ENCODE measurements around the gene PACRG.

PACRG gene

GRCh38 chr6:163176097-163176496 lies 448.3 kb downstream of the PACRG start:
- DNase-seq (ENCODE audit: low read depth), result no peak

DNA sequence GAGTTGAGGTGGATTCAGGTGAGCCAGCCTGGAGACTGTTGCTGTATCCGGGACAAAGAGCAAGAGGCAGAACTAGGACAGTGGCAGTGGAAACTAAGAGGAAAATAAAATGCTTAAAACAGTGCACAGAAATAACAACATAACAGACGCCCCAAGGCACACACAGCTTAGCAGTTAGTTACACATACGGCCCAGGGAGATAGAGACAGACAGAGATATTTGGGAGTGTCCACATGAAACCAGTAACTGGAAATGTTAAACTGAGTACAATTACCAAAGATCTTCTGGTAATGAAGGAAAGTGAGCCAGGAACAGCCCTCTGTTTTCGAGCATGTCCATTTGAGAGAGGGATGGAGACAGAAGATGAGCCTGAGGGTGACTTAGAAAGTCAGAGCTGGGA lies 449.2 kb downstream of the PACRG start:
- DNase-seq (ENCODE audit: low read depth), result no peak

DNA sequence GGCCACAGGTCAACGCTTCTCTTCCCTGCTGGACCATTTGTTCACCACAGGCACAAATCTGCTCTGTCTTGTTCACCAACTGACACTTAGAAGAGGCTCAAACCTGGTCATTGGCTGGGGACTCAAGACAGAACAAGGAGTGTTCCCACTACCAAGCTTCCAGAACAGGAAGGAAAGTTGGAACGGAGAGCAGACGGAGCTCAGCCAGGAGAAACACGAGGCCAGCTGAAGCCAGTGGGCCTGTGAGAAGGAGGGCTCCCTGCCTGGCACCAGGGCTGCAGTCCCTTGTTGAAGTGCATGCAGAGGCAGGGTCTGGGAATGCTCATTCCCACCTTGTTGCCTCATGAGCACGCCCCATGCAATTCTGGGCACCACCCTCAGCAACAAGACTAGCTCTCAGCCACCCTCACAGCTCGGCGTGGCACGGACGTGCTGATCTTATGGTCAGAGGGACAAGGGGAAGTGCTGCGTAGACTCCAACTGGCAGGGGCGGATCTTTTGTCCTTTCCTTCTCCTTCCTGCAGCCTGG lies 450.2 kb downstream of the PACRG start:
- DNase-seq (ENCODE audit: low read depth), result no peak

DNA sequence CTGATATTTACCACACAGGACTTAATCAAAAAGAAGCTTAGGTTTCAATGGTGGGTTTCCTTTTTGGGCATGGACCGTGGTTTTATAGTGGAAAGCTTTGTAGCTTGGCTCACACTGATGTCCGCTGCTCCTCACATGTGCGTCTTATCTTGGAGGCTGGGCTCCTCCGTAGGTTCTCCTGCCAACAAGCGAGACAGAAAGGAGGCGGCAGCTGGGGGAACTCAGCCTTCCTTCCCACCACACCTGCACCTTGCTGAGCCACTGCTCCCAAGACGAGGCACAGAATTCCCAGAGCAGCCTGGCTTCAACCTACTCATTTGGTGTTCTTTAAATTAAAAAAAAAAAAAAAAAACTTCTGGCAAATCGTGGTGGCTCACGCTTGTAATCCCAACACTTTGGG lies 451.3 kb downstream of the PACRG start:
- DNase-seq (ENCODE audit: low read depth), result no peak

GRCh38 chr6:163179721-163180120 lies 451.9 kb downstream of the PACRG start:
- no peak for DNase-seq (ENCODE audit: low read depth)

DNA sequence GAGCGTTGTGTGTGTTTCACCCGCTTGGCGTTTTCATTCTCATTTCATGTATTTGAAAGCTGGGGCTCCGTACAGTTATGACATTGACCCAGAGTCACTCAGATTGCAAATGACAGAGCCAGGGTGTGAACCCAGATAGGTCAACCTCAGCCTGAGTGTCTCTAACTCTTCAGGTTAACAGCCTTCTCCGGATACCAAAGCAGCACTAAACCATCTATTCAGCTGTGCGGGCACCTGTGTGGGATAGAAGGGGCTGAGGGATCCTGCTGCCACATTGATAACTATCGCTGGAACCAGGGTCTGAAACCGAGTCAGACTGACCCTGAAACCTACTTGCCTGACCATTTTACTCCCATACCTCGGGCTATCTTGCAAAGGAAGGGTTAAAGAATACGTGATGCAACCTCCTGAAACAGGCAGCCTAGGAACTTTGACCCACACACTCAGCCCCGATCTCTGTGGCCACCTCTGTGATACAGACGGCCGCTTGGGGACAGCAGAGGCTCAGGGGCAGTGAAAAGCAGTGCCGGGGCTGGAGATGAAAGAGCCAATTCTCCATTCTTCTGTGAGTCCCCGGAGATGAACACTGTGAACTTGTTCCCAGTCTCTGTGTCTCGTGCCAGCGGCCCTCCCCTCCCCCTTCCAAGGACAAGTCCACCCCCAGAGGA lies 453.2 kb downstream of the PACRG start:
- no peak for DNase-seq (ENCODE audit: low read depth)

DNA sequence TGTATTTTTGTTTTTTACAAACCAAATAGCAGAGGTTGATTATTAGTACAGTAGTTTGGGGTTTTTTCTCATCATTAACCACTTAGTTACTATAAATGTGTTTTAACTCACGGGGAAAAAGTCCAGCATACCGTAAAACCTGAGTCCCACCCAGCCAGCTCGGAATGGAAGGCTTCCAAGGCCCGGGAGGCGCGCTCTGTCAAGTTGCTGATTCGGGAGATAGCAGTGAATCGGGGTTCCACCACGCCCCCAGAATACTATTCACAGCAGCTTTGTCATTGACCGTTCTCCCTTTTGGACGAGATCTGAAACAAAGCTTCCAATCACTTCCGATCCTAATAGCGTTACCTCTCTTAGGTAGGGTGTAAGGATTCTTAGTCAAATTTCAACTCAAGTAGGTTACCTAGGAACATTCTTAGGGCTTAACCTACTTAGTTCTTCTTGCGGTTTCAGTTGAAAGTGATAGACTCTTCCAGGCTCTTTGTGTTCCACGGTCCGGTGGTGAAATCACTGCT lies 453.9 kb downstream of the PACRG start:
- no peak for DNase-seq (ENCODE audit: low read depth)

DNA sequence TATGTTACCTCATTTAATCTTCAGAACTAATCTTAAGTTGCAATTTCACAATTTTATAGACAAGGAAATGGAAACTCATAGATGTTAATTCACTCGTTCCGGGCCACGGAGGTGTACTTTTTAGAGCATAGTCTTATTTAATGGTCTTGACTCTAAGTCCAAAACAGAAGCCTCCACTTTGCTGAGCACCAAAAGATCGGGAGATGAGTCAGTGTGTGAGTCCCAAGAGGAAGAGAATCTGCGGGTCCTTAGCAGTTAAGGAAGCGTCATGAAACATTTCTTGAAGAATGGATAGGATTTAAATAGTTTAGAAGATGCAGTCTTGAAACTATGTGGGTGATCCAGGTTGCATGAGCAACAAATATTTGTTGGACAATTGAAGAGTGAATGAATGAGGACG lies 454.9 kb downstream of the PACRG start:
- no peak for DNase-seq (ENCODE audit: low read depth)

DNA sequence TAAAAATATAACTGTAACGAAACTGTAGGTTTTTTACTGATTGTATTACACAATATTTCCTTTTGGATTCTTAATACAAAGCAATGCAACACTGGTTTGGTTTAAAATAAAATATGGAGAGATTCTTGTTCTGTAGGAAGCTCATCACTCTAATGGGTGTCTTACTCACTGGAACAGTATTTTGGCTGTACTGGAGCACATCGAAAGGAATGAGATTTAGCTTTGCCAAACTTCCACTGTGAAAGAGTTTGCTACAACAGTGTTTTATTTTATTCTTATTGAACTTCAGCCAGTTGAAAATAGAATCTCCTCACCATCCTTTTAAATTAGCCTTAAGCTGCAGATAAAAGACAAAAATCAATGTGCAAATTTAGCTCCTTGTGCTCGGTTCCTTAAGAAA lies 456.0 kb downstream of the PACRG start:
- DNase-seq (ENCODE audit: low read depth), result no peak

DNA sequence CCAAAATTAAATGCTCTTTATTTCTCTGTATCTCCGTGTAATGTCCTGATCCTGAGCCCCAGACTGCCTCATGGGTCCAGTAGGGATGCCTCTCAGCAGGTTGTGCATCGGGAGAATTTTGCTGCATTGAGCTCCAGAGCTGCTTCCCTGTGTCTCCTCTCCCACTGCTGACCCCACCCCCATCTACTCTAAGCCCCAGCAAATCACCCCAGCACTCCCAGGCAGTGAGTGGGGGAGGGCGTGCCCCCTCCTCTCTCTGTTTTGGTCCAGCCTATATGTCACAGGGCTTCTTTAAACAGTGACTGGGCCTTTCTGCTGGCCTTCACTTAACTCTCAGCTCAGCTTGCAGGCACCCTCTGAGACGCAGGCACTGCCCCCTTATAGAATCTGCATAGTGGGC lies 458.0 kb downstream of the PACRG start:
- DNase-seq (ENCODE audit: low read depth), result no peak

DNA sequence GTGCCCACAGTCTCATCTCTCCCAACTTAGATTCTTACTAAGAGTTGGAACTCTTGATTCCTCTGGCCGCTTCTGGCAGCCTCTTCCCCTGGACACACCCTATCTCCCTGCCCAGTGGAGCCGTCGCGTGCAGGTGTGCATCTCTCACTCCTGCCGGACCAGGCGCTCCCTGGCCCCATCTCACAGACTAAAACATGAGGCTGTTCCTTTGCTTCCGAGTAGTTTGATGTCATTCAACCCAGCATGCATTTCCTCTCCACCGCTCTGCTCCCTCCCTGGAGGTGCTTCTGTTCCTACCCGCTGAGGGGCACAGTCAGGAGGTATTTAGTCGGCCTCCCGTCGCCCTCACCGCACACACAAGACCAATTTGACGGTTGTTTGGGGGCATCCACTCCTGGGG lies 458.8 kb downstream of the PACRG start:
- DNase-seq (ENCODE audit: low read depth), result no peak

DNA sequence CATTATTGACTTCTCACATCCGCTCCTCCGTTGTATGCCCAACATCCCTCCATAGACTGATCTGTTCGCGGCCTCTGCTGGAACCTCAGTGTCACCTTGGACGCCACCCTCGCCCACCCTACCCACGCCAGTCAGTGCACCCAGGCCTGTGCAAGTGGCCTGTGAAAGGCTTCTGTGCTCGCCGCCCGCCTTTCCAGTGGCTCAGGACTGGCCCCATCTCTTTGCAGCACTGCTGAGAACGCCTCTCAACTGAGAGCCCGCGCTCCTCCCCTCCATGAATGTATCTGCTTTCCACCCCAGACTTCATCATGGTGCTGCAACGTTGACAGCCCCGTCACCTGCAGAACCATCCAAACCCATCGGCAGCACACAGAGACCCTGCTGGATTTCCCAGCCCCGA lies 459.4 kb downstream of the PACRG start:
- no peak for DNase-seq (ENCODE audit: low read depth)

GRCh38 chr6:163187606-163188005 lies 459.8 kb downstream of the PACRG start:
- no peak for DNase-seq (ENCODE audit: low read depth)

DNA sequence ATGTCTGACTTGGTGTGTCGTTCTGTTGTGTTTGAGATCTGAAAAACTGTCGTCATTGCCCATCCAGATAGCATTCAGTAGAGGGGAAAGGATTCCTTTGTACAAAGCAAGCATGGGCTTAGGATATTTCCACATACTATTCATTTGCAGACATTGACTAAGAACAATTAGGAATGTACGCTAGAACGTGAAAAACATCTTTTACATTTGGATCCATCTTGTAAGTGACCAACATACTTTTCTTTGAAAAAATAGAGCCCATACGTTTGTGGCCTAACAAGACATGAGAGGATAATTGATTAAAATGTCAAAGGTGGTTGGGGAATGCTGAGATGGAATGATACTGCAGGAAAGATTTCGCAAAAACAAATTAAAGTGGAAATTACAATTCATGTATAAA lies 461.0 kb downstream of the PACRG start:
- no peak for DNase-seq (ENCODE audit: low read depth)

DNA sequence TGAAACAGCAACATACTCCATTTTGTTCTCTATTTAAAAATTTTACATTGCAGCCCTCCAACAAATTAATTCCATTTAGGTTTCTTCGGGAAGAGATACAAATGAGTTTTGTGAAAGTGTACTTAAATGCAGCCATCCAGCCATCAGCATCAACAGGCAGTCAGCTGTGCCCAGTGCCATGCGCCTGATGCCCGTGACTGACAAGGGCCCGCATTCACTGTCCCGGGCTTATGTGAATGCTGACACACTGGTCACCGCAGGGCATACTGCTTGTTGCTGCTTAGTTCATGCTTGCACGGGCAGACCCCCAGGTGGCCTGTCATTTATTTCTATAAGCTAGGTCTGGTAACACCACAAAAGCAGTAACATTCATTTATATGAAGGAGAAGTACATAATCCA lies 461.8 kb downstream of the PACRG start:
- DNase-seq (ENCODE audit: low read depth), result no peak

- DNase-seq (ENCODE audit: low read depth), result no peak
Measured at GRCh38 chr6:163190786-163191185, 463.0 kb downstream of the PACRG start.

DNA sequence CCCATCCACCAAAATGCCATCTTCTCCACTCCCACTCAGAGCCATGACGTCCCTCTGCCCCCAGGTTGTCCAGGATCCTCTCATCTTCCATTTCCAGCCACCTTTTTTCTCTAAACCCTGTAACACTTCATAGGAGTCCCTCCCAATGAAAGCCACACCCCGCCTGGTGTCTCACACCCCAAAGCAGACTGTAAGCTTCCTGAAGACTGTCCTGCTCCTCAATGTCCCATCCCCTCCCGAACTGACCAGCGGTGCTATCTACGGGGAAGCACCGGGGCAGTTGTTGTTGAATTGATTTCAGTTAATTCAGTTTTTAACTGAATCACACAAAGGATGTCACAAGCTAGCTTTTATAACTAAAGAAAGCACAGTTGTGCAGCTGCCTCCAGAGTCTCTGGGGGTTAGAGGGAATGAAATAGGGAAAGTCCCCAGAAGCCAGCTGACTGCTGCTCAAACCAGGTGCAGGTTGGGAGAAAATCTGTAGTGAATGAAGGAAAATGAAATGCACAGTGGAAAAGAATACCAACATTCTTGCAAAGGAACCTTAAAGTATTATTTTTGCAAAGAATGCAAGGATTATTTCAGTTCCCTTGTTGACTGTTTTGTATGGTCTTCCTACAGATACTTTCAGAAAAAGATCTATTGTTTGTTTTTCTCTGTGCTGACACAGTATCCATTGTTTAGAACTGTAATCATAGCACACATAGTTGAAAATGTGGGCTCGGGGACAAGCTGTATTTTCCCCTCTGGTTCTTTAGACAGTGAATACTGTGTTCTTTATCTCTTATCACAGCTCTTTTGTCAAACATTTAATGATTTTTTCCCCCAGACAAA lies 464.1 kb downstream of the PACRG start:
- DNase-seq (ENCODE audit: low read depth), result no peak

GRCh38 chr6:163192591-163192990 lies 464.8 kb downstream of the PACRG start:
- no peak for DNase-seq (ENCODE audit: low read depth)

DNA sequence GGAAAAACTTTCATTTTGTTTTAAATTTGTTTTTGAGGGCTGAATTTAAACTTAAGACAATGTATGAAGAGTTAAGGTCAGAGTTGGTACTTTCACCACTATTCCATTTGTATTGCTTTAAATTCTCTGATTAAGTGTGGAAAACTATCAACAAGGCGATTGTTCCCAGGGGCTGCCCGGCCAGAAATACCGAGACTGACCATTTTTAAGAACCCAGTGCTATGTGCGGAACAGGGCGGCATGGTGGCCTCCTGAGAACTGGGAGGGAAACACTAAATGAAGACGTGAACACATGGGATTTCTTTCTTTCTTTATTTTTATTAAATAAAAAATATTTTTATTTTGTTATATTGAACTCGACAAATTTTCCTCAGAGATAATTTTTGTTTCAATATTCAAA lies 465.6 kb downstream of the PACRG start:
- DNase-seq (ENCODE audit: low read depth), result no peak

GRCh38 chr6:163195721-163196691 lies 468.2 kb downstream of the PACRG start:
- DNase-seq (ENCODE audit: low read depth), result no peak

GRCh38 chr6:163197839-163198238 lies 470.1 kb downstream of the PACRG start:
- DNase-seq (ENCODE audit: low read depth), result no peak

DNA sequence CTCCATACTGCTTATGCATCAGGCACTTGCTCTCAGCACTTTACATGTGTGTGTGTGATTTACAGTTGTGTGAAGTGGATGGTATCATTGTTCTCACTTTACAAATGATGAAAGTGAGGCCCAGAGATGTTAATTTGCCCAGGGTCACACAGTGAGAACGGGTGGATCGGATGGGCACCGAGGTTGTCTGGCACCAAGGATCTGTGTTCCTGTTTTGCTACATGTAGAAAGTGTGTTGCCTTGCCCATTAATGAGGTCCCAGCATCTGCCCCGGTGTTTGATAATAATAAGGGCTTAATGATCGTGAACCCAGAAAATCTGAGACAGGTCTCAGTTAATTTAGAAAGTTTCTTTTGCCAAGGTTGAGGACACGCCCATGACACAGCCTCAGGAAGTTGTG lies 470.6 kb downstream of the PACRG start:
- no peak for DNase-seq (ENCODE audit: low read depth)
